ENCODE measurements around the gene KIAA1328.

Gene KIAA1328

DNA sequence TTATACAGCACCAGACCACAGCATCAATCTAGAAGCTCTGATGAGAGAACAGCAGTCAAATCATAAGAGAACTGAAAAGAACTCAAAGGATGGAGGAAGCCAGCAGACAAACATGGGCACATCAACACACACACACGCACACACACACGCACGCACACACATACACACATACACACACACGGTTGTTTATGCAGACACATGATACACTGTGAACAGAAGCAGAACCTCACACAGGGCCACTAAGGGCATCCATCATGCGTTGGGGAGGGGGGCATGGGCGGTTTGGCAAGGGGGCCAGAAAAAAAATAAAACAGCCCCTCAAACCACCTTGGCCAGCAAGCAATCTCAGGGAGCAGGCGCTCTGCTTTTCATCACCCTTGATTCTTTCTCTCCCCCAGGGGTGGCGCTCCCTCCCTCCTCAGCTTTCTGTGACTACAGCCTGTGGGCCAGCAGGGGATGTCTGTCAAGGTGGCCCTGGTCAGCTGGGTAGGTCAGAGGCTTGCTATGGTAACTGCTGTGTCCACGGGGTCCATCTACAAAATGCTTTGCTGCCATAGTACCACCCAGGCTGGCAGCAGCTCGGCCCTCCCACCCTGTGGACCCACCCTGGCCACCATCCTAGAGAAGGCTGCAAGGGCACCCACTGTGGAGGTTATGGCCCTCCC, 418.7 kb downstream of the KIAA1328 start:
- in situ Hi-C loops (cut with HindIII; ENCODE audit: low sequenced_read_pairs) = no loop called here

DNA sequence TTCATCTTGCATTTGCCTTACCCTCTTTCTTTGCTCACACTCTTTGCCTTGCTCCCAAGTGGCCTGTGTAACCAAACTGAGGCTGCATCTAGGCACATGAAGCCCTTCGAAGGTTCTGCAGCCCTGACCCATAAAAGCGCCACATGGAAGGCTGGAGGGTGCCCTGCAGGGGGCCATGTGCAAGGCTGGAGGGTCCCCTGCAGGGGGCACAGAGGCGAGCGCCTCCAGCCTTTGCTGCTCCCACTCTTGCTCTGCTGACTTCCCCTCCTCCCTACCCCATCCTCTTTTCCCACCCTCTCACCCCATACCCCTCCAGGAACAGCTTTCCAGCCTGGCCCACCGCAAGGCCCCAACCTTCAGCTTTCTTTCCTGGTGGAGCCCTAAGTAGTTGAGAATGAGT, 419.4 kb downstream of the KIAA1328 start:
- in situ Hi-C loops (cut with HindIII; ENCODE audit: low sequenced_read_pairs) = no loop called here

DNA sequence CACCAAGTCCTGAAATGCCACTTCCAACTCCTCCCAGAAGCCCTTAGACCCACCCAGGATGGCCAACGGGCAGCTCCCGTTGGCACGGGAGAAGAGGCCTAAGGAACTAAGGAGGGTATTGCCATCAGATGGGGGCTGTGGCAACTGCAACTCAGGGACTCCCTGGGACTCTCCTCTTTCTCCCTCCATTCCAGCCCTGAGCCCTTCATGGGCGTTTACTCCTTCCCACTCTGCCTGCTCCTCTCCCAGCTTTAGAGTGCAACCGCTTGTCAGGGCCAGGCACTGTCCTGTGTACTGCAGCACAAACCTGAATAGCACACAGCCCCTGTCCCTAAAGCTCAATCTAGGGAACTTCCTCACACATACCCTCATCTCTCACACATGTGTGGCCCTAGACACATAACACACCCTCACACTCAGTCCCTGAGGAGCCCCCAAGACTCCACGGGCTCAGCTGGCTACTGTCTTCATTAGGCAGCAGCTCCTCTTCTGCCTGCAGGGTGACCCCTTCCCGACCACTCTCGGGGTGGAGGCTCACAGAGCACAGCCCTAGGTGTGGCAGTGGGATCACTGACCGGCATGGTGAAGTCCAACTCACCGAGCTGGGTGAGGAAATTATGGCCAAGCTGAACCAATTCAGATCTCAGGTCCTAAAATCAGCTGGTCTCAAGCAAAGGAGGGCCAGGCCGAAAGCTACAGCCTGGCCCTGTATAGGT, 420.4 kb downstream of the KIAA1328 start:
- in situ Hi-C loops (cut with HindIII; ENCODE audit: low sequenced_read_pairs) = no loop called here

DNA sequence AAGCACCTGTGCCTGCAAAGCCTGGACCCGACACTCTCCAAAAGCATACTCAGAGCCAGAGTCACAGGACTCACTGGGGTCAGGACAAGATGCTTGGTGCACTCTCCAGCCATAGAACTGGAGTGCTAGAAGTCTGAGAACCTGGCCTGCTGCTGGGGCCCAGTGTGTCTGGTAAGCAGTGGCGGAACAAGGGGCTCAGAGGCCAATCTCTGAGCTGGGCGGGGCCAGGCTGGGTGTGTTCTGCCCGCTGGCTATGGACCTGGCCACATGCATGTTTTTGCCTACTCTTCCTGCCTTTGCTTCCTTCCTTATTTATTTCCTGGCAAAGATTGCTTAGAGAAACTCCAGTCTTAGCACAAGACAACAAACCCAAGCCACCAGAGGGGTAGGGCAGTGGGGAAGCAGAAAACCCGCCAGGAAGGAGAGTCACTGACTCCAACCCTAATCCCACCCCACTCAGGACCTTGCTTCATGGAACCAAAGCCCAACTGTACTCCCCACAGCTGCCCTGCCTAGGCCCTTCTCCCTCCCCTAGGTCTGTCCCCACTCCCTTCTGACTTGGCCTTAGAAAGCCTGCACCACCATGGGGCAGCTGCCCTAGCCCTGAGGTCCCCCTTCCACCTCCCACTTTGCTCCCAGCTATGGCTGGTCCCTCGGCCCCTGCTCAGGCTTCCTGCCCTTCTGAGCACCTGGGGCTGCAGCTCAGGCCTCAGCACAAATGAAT, 421.1 kb downstream of the KIAA1328 start:
- in situ Hi-C loops (cut with HindIII; ENCODE audit: low sequenced_read_pairs) = no loop called here

DNA sequence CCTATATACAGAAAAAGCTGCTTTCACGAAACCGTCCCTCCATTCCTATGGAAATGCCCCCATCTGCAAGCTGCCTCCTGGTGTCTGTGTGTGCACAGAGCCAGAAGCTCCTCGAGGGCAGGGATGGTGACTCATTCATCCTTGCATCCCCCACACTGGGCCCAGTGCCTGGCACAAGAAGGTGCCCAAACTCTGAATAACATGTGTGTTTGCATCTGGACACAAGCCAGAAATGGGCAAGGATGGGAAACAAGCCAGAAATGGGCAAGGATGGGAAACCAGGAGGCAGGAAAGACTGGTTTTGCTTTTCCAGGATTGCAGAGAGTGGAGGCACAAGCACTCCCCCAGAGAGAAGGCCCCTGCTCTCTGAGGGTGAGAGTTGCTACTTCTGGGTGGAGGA, 422.8 kb downstream of the KIAA1328 start:
- in situ Hi-C loops (cut with HindIII; ENCODE audit: low sequenced_read_pairs) = no loop called here

DNA sequence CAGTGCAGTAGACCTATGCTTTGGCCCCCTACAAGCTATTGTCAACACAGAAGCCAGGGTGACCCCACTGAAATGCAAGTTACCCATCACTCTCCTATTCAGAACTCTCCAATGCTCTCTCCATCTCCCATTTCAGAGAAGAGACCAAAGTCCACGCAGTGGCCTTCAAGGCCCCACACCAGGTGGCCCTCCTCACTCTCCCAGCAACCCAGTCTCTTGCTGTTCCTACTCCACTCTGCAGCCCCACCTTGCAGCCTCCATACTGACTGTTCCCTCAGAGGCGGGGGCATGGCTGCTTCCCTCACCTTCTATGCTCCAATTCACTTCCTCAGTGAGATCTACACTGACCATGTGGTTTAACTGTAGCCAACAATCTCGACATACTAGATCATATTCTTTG, 423.4 kb downstream of the KIAA1328 start:
- in situ Hi-C loops (cut with HindIII; ENCODE audit: low sequenced_read_pairs) = no loop called here

DNA sequence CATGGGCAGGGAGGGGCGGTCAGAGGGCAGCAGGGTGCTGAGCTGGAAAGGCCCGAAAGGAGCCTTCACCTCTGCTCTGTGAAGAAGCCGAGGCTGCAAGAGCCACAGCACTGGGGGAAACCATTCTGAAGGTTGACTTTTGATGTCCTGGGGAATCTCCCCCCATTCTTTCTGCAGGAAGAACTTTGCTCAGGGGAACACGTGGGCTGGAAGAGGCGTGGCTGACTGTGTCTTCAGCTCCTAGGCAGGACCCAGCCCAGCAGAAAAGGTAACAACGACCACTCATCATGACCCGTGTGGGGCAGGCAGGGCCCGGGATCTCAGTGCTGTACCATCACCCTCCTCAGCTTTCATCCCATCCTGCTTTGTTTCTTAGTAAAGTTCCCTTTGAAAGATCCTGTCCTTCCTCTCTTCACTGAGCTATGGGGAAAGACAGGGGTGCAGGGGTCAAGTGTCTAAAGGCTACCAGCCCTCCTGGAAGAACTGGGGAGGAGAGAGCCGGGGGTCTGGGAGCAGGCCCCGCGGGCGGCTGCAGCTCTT, 424.0 kb downstream of the KIAA1328 start:
- in situ Hi-C loops (cut with HindIII; ENCODE audit: low sequenced_read_pairs) = no loop called here

DNA sequence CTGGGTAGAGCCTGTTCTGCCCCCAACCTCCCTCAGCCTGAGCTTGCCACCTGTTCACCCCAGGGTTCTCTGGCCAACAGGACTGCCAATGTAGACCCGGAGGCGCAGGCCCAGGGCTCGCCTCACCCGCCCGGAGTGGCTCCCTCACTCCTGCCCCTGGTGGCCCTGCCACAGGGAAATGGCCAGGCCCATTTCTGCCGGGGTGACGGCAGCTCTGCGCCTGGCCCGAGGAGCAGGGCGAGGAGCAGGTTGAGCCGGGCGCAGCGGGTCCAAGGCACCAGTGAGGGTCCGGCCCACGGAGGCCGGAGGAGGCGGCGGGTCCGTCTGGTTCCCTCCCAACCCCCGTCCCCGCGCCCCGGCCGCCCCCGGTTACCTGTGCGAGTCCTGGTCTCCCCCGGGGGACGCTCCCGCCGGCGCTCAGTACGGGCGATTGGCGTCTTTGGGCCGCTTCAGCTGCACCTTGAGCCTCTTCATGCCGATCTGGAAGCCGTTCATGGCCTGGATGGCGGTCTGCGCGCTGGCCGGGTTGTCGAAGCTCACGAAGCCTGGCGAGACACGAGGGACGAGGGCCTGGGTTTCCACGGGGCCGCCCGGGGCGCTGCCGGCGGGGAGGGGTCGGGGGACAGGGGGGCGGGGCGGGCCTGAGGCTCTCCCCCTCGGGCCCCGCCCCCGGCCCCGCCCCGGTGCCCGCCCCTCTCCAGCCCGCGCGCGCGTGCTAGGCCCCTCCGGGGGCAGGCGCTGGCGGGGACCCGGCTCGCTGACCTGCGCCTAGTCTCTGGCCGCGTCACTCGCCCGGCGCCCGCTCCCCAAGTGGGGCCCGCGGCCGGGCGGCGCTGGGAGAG, 424.7 kb downstream of the KIAA1328 start:
- in situ Hi-C loops (cut with HindIII; ENCODE audit: low sequenced_read_pairs) = no loop called here

DNA sequence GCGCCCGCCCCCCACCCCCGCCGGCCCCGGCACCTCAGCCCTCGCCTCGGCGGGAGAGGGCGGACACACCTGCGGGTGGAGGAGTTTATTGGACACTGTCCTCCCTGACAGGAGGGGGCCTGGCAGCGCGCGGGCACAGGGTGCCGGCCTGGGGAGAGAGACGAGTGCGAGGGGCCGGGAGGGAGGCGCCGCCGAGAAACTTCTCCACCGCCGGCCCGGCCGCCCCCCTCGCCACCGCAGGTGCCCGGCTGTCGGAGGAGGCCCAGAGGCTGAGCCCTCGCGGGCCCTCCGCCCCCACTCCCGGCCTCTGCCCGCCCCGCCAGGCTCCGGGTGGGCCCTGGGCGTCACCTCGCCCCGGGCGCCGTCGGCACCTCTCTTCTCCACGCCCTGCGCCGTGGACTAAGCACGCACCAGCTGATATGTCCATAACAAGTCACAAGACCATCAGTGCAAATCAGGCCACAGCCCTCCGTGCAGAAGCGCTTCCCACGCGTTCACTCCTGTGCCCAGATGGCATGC, 425.4 kb downstream of the KIAA1328 start:
- in situ Hi-C loops (cut with HindIII; ENCODE audit: low sequenced_read_pairs) = no loop called here

DNA sequence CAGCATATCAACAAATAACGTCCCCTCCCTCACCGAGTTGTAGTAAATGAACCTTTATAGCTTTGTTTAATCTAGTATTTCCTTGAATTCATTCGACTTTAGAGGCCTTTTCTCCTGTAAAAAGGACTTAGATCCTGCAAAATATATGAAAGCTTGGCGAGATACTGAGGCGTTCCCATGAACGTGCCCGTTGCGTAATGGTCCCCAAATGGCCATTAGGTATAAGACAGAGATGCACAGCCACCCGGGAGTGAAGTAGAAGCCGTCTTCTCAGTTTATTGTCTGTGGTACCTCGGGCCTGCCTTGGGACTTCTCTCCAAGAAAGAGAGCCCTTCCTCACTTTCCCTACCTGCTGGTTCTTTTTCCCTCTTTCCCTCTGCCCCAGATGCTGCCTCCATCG, 426.0 kb downstream of the KIAA1328 start:
- in situ Hi-C loops (cut with HindIII; ENCODE audit: low sequenced_read_pairs) = no loop called here

DNA sequence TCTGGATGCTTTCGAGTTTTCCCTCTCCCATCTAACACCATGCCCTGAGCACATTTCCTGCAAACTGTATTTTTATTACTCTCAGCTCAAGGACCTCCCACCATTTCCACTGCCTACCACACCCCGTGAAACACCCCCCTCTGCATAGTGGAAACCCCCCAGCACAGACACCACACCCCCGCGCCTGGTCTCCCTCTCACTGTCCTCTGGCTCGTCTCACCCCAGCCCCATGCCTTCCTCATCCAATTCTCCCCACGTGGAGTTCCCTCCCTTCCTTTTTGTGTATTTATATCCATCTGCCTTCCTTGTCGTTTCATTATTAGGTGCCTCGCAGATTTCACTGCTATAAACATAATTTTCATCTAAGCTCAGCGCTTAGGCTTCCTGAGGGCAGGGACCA, 429.2 kb downstream of the KIAA1328 start:
- in situ Hi-C loops (cut with HindIII; ENCODE audit: low sequenced_read_pairs) = no loop called here

DNA sequence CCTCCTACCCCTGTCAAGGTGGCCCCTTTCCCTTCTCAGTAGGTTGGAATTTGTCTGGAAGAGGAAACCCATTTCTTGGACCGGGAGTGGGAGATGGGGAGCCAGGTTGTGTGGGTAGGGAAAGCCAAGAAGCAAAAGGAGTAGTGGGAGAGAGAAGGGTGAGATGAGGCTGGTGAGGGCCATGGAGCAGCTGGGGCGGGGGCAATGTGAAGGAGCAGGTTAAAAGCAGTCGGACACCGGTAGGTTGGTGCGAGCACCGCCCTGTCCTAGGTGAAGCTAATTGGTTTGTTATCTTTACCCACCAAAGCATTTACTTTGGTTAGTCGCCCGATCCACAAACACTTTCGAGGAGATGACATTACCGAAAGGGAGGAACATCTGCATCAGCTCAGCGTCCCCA, 429.9 kb downstream of the KIAA1328 start:
- in situ Hi-C loops (cut with HindIII; ENCODE audit: low sequenced_read_pairs) = no loop called here

DNA sequence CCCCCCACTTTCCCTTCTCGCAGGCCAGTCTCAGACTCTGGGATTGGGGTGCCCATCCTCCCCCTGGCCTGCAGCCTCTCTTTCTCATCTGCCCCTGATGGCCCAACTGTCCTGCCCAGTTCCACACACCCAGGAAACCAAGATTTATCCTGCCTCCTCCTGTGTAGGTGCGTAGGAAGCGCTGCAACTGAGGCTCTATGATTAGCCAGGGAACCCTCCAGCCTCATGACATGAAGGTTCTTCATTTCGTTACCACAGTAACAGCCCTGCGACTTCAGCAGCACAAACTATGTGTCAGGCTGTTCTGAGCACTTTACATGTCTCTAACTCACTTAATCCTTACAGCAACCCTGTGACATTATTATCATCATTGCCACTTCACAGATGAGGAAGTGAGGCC, 430.8 kb downstream of the KIAA1328 start:
- in situ Hi-C loops (cut with HindIII; ENCODE audit: low sequenced_read_pairs) = no loop called here

DNA sequence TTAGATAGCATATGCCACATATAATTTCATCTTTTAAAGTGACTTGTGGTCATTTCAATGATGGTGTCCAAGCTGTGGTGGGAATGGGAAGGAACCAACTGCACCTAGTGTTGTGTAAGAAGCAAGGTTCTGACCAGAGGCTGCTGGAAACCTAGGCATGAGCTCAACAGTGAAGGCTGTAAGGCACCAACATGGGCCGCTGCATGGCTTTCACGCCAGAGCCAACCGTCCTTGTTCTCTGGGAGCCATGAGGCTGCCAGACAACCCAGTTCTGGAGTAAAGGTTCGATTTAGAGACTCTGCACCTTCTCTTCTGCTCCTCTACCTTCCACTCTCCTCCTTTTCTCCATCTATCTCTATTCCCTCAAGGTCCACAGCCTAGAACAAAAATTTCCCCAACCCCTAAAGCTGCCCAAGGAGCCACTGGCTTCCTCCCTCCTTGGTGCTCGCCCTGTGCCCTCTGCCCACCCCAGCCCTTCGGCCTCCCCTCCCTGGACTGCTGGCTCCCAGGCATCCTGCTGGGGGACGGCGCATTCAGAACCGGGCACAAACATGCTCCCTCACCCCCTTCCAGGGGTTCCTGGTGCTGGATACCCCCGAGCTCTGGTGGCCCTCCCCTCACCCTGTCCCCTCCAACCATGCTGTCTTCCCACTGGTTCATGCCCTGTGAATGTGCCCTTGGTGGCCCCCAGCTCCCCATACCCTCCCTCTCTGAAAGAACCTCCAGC, 431.6 kb downstream of the KIAA1328 start:
- in situ Hi-C loops (cut with HindIII; ENCODE audit: low sequenced_read_pairs) = no loop called here

DNA sequence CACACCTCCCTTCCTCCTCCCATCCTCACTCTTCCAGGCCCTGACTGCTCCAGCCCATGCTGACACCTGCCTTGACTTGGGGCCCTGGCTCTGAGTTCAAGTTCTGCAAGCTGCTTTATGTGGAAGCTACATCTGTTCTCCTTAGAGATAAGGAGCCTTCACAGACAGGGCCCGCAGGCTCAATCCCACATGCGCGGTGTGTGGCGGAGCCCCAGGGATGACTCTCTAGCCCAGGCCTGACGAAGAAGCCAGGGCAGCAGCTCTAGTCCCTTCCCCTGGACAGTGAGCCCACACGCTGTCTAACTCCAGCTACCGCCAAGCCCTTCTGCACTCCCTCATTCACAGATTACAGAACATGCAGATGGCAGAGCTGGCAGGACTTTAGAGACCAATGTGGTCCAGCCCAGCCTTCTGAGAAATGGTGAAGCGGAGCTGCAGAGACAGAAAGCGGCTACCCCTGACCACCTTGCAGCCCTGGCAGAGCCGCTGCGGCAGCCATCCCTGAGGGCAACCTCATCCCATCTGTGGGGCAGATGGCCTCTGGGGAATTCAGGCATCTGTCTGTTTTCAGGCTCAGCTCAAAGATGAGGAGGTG, 432.4 kb downstream of the KIAA1328 start:
- in situ Hi-C loops (cut with HindIII; ENCODE audit: low sequenced_read_pairs) = no loop called here

DNA sequence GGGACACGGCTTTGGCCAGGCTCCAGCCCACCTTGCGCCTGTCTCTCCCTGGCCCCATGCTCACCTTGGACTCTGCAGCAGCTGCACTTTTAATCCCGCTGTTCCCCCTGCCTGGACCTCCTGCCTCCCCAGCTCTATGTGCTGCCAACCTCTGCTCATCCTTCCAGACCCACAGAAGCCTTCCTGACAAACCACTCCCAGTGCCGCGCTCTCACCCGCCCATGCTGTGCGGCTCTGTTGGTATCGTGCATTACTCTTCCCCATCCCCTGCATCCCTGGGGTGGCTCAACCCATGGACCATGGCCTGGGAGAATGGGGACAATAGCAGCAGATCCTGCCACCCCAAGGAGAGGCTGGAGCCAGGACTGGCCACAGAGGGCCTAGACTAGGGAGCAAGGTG, 433.1 kb downstream of the KIAA1328 start:
- in situ Hi-C loops (cut with HindIII; ENCODE audit: low sequenced_read_pairs) = no loop called here

DNA sequence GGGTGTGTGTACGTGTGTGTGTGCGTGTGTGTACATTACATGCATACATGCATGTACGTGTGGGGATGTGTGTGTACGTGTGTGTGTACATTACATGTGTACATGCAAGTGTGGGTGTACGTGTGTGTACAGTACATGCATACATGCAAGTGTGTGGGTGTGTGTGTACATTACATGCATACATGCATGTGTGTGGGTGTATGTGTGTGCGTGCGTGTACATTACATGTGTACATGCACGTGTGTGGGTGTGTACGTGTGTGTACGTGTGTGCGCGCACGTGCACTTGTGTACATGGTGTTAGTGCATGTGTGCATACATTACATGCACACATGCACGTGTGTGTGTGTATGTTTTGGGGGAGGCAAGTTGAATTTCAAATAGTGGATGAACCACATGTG, 436.0 kb downstream of the KIAA1328 start:
- in situ Hi-C loops (cut with HindIII; ENCODE audit: low sequenced_read_pairs) = no loop called here

DNA sequence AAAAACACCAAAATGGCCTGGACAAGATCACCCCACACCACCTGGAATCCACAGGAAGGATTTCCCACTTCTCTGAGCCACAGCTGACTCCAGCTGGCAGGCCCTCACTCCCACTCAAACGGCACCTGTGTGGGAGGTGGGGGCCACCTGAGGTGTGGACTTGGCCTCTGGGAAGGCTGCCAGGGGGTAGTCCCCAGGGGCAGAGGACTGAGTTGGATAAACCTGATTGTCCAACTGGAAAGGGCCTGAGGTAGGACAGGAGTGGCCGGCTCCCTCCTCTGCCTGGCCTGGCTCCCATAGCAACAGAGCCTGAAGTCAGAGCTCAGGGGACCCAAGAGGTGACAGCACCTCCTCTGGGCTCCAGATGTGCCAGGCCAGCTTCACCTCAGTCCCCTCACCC, 436.5 kb downstream of the KIAA1328 start:
- in situ Hi-C loops (cut with HindIII; ENCODE audit: low sequenced_read_pairs) = no loop called here

DNA sequence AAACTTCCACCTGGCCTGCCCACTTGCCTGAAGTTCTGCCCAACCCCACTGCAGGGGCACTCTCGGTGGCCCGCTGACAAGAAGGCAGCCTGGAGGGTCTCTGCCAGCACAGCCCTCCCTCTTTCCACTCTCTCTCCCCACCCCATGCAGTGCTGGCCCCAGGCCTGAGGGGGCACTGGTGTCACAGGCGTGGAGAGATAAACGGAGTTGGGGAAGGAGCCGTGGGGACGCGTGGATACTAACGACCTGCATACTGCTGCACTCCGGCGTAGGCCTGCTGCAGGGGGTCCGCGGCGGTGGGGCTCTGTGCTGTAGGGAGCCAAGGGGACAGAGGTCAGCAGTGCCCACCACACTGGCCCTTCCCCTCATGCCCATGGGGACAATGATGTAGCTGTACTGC, 437.4 kb downstream of the KIAA1328 start:
- in situ Hi-C loops (cut with HindIII; ENCODE audit: low sequenced_read_pairs) = no loop called here
